Thoracic aorta (tissue), 2 donors: ENCODE measurements around the gene PLD5. TPM values are rescaled to one million over a fixed set of nuclear protein-coding genes. Genes with fewer than 3 reads are reported as not detected.

Experiments used
- ATAC-seq: fragments of 150-250 bp; one replicate; pipeline ENCODE4 v1.8.0; 2017; ENCODE audit warnings: low read depth; ENCODE audit not compliant: insufficient number of reproducible peaks, low FRiP score
- DNase-seq: peaks from one replicate; pipeline ENCODE4 v3.0.0-alpha.2; 2020; ENCODE audit warnings: low spot score
- H3K27ac ChIP-seq, 2 donors: fragments of 200-600 bp; sonication (generic); 1 replicate in 1 of 2; 2 replicates in 1 of 2; pipeline ENCODE4 v1.5.1; 2016; ENCODE audit warnings: mild to moderate bottlenecking in 2 of 2, moderate library complexity in 2 of 2
- H3K27me3 ChIP-seq: fragments of 200-600 bp; sonication (generic); replicated peaks from 2 replicates; pipeline ENCODE4 v1.6.0; 2016; ENCODE audit warnings: mild to moderate bottlenecking; ENCODE audit not compliant: insufficient read depth
- H3K36me3 ChIP-seq: fragments of 200-600 bp; sonication (generic); one replicate; pipeline ENCODE4 v1.5.1; 2016
- H3K4me1 ChIP-seq, 2 donors: fragments of 200-600 bp; sonication (generic); 1 replicate in 1 of 2; 2 replicates in 1 of 2; pipeline versions ENCODE4 v1.5.1 to v1.6.0; 2016; ENCODE audit warnings: low read depth in 2 of 2, mild to moderate bottlenecking in 1 of 2; ENCODE audit not compliant: control insufficient read depth in 1 of 2
- H3K4me3 ChIP-seq: fragments of 200-600 bp; sonication (generic); 2 replicates; pipeline ENCODE4 v1.5.1; 2016; ENCODE audit warnings: mild to moderate bottlenecking
- H3K9me3 ChIP-seq: fragments of 200-600 bp; sonication (generic); 2 replicates; pipeline ENCODE4 v1.5.1; 2016
- total RNA-seq, 2 donors: library from RNA; depleted of rRNA; stranded (reverse); fragments of >200 nt; gene quantifications; one replicate each; pipeline versions ENCODE4 v1.1.0 to v1.2.3, GENCODE V29; 2016
- TF ChIP-seq, protein P1 (sequence below): fragments of 200-600 bp; sonication (generic); IDR thresholded peaks from one replicate; pipeline ENCODE4 v1.5.1; 2019; ENCODE audit warnings: antibody characterized with exemption

The PLD5 gene
- total RNA-seq, 2 donors from 2014 or later, result 12.2 to 23.9 TPM

DNA sequence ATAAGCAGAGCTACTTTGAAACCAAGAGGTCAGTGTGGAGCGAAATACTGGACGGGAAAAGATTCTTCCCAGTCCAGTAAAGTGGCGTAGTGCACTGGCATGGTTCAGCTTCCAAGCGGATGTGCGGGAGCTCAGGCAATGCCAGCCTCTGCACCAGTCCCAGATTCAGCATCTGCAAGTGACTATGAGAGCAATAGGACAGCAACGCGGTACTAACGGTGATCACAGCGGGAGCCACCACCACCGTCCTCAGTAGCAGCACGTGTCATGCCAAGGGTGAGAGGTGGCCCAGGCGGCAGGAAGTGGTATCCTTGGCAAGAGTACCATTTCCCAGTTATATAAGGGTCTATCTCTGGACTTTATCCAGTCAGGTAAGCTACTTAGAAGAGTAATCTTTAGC is 17.8 kb downstream of the PLD5 start:
- no peak for DNase-seq
- H3K4me3 ChIP-seq, result no peak overlapping the region
- H3K4me1 ChIP-seq, result no peaks in the 10 kb centered on the region
- H3K36me3 ChIP-seq, result no peaks in the 10 kb centered on the region
- no peak overlapping the region for H3K27ac ChIP-seq
- no peaks in the 10 kb centered on the region for H3K27me3 ChIP-seq
- H3K9me3 ChIP-seq, result no peaks in the 10 kb centered on the region
- TF ChIP-seq, protein P1, sequence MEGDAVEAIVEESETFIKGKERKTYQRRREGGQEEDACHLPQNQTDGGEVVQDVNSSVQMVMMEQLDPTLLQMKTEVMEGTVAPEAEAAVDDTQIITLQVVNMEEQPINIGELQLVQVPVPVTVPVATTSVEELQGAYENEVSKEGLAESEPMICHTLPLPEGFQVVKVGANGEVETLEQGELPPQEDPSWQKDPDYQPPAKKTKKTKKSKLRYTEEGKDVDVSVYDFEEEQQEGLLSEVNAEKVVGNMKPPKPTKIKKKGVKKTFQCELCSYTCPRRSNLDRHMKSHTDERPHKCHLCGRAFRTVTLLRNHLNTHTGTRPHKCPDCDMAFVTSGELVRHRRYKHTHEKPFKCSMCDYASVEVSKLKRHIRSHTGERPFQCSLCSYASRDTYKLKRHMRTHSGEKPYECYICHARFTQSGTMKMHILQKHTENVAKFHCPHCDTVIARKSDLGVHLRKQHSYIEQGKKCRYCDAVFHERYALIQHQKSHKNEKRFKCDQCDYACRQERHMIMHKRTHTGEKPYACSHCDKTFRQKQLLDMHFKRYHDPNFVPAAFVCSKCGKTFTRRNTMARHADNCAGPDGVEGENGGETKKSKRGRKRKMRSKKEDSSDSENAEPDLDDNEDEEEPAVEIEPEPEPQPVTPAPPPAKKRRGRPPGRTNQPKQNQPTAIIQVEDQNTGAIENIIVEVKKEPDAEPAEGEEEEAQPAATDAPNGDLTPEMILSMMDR, result no peak
- ATAC-seq, result no peak

- no peak overlapping the region for H3K27ac ChIP-seq
- no peak for ATAC-seq
These were observed 35.0 kb downstream of the PLD5 start for GRCh38 chr1:242489545-242489944.

GRCh38 chr1:242477944-242478343 is 46.6 kb downstream of the PLD5 start:
- no peak overlapping the region for H3K4me3 ChIP-seq
- TF ChIP-seq, protein P1, result no peak
- peak overlapping the region; percentile 19 to 27 for H3K27ac ChIP-seq
- DNase-seq, result no peak
- no peaks in the 10 kb centered on the region for H3K36me3 ChIP-seq
- no peak for ATAC-seq
- no peaks in the 10 kb centered on the region for H3K9me3 ChIP-seq
- no peaks in the 10 kb centered on the region for H3K27me3 ChIP-seq
- H3K4me1 ChIP-seq, result peaks cover 0 to 22% of the 10 kb centered on the region in 2 donors

More at GRCh38 chr1:242489545-242489944, 35.0 kb downstream of the PLD5 start:
- DNase-seq, result no peak
- TF ChIP-seq, protein P1, result no peak
- Histone ChIP-seq H3K36me3 (no peaks in the 10 kb centered on the region), H3K4me3 (no peak overlapping the region), H3K27me3 (no peaks in the 10 kb centered on the region), H3K4me1 (peaks cover 4 to 23% of the 10 kb centered on the region in 2 donors), H3K9me3 (no peaks in the 10 kb centered on the region)

DNA sequence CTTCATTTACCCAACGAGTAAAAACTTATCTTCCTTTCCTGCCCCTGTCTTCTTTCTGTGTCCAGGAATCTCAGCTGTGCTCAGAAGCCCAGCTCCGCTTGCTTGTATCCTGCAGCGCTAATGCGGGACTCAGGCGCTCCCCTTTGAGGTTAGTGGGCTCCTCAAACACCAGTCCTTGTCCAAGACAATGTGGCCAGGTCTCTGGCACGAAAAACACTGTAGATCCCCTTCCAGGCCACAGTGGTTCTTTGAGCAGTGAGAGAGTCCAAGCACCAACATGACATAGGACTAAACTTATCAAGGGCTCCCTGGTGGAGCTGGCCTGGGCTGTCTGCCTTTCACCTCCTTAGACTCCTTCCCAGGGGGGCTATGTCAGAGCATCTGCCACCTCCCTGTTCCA is 53.7 kb downstream of the PLD5 start:
- TF ChIP-seq, protein P1, result no peak
- H3K4me3 ChIP-seq, result no peak overlapping the region
- peaks cover 6 to 21% of the 10 kb centered on the region in 2 donors for H3K4me1 ChIP-seq
- ATAC-seq (no peak), DNase-seq (no peak)
- H3K27ac ChIP-seq, result no peak overlapping the region
- H3K9me3 ChIP-seq, result no peaks in the 10 kb centered on the region
- H3K27me3 ChIP-seq, result no peaks in the 10 kb centered on the region
- no peaks in the 10 kb centered on the region for H3K36me3 ChIP-seq

DNA sequence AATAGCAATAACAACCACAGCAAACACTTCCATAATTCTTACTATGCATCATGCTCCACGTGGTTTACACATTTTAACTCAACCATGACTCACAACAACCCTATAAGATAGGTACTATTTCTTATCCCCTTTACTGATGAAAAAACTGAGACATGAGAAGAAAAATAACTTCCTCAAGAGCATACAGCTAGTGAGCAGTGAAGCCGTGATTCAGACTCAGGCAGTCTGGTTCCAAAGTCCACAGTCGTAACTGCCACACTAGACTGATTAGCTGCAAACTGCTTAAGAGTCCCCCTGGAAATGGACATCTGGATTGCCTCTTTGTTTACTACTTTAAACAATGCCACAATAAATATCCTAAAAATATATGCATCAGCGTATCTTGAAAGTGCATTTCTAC is 55.7 kb downstream of the PLD5 start:
- no peak for DNase-seq
- no peak for ATAC-seq
- no peaks in the 10 kb centered on the region for H3K27me3 ChIP-seq
- H3K4me1 ChIP-seq, result peaks cover 6 to 21% of the 10 kb centered on the region in 2 donors
- TF ChIP-seq, protein P1, result no peak
- H3K36me3 ChIP-seq, result no peaks in the 10 kb centered on the region
- peak overlapping the region in 1 of 2 donors; percentile 2 for H3K27ac ChIP-seq
- H3K9me3 ChIP-seq, result no peaks in the 10 kb centered on the region
- H3K4me3 ChIP-seq, result no peak overlapping the region
